Smooth muscle cell (in vitro differentiated cells): ENCODE data around the gene CADPS2. TPM values are rescaled to one million over a fixed set of nuclear protein-coding genes. Genes with fewer than 3 reads are reported as not detected.

Experiments
- DNase-seq: peaks from one replicate; lab custom pipeline; 2025; ENCODE audit not compliant: unreplicated experiment; lab: John Stamatoyannopoulos, UW
- H2AFZ ChIP-seq: fragments of 200-600 bp; sonication (generic); 2 replicates; pipeline ENCODE4 v1.6.0; 2016; ENCODE audit warnings: antibody characterized with exemption, low read depth, mild to moderate bottlenecking
- H3F3A ChIP-seq: fragments of 200-600 bp; sonication (generic); 2 replicates; pipeline ENCODE4 v1.6.0; 2017; ENCODE audit warnings: antibody characterized with exemption, low read depth
- H3K27ac ChIP-seq: fragments of 200-600 bp; sonication (generic); 2 replicates; pipeline ENCODE4 v1.5.1; 2016; ENCODE audit warnings: low read depth, mild to moderate bottlenecking
- H3K27me3 ChIP-seq: fragments of 200-600 bp; sonication (generic); 2 replicates; pipeline ENCODE4 v1.6.1; 2016; ENCODE audit warnings: low read depth, mild to moderate bottlenecking
- H3K36me3 ChIP-seq: fragments of 200-600 bp; sonication (generic); 2 replicates; pipeline ENCODE4 v1.5.1; 2016; ENCODE audit warnings: low read depth
- H3K4me1 ChIP-seq: fragments of 200-600 bp; sonication (generic); 2 replicates; pipeline ENCODE4 v1.5.1; 2016; ENCODE audit warnings: low read depth
- H3K4me2 ChIP-seq: fragments of 200-600 bp; sonication (generic); 2 replicates; pipeline ENCODE4 v1.6.0; 2016; ENCODE audit warnings: mild to moderate bottlenecking
- H3K4me3 ChIP-seq: fragments of 200-600 bp; sonication (generic); 2 replicates; pipeline ENCODE4 v1.5.1; 2016; ENCODE audit warnings: mild to moderate bottlenecking
- H3K79me2 ChIP-seq: fragments of 200-600 bp; sonication (generic); 2 replicates; pipeline ENCODE4 v1.6.0; 2016; ENCODE audit warnings: low read depth, mild to moderate bottlenecking
- H3K9ac ChIP-seq: fragments of 200-600 bp; sonication (generic); 2 replicates; pipeline ENCODE4 v1.6.0; 2016; ENCODE audit warnings: low read depth
- H3K9me3 ChIP-seq: fragments of 200-600 bp; sonication (generic); replicated peaks from 2 replicates; pipeline ENCODE4 v1.5.1; 2016; ENCODE audit warnings: low read depth
- H4K20me1 ChIP-seq: fragments of 200-600 bp; sonication (generic); 2 replicates; pipeline ENCODE4 v1.6.0; 2016; ENCODE audit warnings: low read depth
- WGBS: methylation state at CpG from one replicate; pipeline ENCODE4 v1.1.7; 2016; ENCODE audit warnings: low lambda C conversion rate; 5-methylcytosine and 5-hydroxymethylcytosine counted together
- polyA plus RNA-seq: library from polyadenylated mRNA; unstranded; fragments of >200 nt; fragmentation: Nextera tagmentation; extraction: Ambion mirVana; gene quantifications from 2 replicates; pipeline ENCODE4 v1.2.1, GENCODE V29; 2016
- total RNA-seq: library from RNA; depleted of rRNA; stranded (reverse); fragments of >200 nt; gene quantifications from 2 replicates; pipeline ENCODE4 v1.2.3, GENCODE V29; 2014
- TF ChIP-seq, protein P1 (sequence below): fragments of 200-600 bp; sonication (generic); IDR thresholded peaks from 2 replicates; pipeline ENCODE4 v1.5.1; 2017; ENCODE audit warnings: borderline replicate concordance, mild to moderate bottlenecking, antibody characterized with exemption; ENCODE audit not compliant: insufficient read depth, poor library complexity, severe bottlenecking

Gene CADPS2
- total and polyA plus RNA-seq, 2 experiments from 2014 or later: 8.5 to 15.6 TPM

DNA sequence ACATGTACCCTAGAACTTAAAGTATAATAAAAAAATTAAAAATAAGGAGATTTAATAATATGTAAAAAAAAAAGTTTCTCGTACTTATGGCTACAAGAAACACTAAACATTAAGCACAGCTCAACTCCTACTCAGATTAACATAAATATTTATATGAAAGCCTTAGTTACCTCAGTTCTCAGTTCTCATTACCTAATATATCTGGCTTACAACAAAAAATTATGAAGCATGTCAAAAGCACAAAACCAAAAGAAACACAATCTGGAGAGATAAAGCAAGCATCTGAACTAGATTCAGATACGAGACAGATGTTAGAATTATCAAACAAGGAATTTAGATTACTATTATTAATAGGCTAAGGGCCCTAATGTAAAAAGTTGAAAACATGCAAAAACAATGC, 227.4 kb downstream of the CADPS2 start:
- no peak overlapping the region for H2AFZ ChIP-seq
- 89% methylated on average over 2 of the region's 2 CpGs for WGBS
- no peaks in the 10 kb centered on the region for H3K36me3 ChIP-seq
- H3K4me2 ChIP-seq: no peak overlapping the region
- no peaks in the 10 kb centered on the region for H3K4me1 ChIP-seq
- no peak overlapping the region for H3K4me3 ChIP-seq
- no peaks in the 10 kb centered on the region for H3K9me3 ChIP-seq
- H3F3A ChIP-seq: no peaks in the 10 kb centered on the region
- no peaks in the 10 kb centered on the region for H3K79me2 ChIP-seq
- H3K27ac ChIP-seq: no peak overlapping the region
- no peak for DNase-seq
- no peaks in the 10 kb centered on the region for H4K20me1 ChIP-seq
- H3K27me3 ChIP-seq: no peaks in the 10 kb centered on the region
- no peak overlapping the region for H3K9ac ChIP-seq
- TF ChIP-seq, protein P1, sequence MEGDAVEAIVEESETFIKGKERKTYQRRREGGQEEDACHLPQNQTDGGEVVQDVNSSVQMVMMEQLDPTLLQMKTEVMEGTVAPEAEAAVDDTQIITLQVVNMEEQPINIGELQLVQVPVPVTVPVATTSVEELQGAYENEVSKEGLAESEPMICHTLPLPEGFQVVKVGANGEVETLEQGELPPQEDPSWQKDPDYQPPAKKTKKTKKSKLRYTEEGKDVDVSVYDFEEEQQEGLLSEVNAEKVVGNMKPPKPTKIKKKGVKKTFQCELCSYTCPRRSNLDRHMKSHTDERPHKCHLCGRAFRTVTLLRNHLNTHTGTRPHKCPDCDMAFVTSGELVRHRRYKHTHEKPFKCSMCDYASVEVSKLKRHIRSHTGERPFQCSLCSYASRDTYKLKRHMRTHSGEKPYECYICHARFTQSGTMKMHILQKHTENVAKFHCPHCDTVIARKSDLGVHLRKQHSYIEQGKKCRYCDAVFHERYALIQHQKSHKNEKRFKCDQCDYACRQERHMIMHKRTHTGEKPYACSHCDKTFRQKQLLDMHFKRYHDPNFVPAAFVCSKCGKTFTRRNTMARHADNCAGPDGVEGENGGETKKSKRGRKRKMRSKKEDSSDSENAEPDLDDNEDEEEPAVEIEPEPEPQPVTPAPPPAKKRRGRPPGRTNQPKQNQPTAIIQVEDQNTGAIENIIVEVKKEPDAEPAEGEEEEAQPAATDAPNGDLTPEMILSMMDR: no peak

DNA sequence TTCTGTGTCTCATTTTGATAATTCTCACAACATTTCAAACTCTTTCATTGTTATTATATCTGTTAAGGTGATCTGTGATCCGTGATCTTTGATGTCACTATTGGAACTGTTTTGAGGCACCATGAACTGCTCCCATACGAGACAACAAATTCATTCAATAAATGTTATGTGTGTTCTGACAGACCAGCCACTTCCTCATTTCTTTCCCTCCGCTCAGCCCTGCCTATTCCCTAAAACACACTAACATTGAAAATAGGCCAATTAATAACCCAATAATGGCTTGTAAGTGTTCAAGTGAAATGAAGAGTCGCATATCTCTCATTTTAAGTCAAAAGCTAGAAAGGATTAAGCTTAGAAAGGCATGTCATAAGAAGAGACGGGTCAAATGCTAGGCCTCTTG, 232.6 kb downstream of the CADPS2 start:
- H3K27ac ChIP-seq: no peak overlapping the region
- WGBS: 90% methylated on average over 5 of the region's 5 CpGs
- no peaks in the 10 kb centered on the region for H3K36me3 ChIP-seq
- no peak overlapping the region for H3K4me3 ChIP-seq
- H3K9me3 ChIP-seq: no peaks in the 10 kb centered on the region
- H4K20me1 ChIP-seq: no peaks in the 10 kb centered on the region
- no peaks in the 10 kb centered on the region for H3F3A ChIP-seq
- no peak overlapping the region for H3K9ac ChIP-seq
- DNase-seq: no peak
- no peaks in the 10 kb centered on the region for H3K27me3 ChIP-seq
- TF ChIP-seq, protein P1: no peak
- no peaks in the 10 kb centered on the region for H3K4me1 ChIP-seq
- no peak overlapping the region for H2AFZ ChIP-seq
- no peak overlapping the region for H3K4me2 ChIP-seq
- H3K79me2 ChIP-seq: no peaks in the 10 kb centered on the region

DNA sequence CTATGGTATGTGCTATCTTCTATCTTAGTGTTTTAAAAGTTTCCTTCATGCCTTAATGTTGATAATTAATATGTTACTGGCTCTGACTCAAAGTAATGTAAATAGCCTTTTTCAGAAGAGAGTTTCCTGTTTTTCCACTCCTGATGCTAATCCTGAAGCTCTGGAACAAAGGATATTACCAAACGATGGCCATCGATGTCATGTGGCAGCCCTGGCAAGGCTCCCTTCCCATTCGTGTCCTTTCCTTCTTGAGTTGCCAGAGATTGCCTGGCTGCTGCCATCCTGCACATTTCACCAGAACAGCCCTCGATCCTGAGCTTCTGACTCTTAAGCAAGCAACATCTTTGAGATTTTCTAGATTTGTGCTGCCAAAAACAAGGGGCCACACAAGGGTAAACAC, 233.4 kb downstream of the CADPS2 start:
- Histone ChIP-seq H4K20me1 (no peaks in the 10 kb centered on the region), H3K9me3 (no peaks in the 10 kb centered on the region), H3K79me2 (no peaks in the 10 kb centered on the region), H3K27ac (no peak overlapping the region), H3K9ac (no peak overlapping the region), H3F3A (no peaks in the 10 kb centered on the region), H2AFZ (no peak overlapping the region), H3K27me3 (no peaks in the 10 kb centered on the region), H3K36me3 (no peaks in the 10 kb centered on the region), H3K4me2 (no peak overlapping the region), H3K4me3 (no peak overlapping the region), H3K4me1 (no peaks in the 10 kb centered on the region)
- 40% methylated on average over 4 of the region's 4 CpGs for WGBS
- TF ChIP-seq, protein P1: no peak
- no peak for DNase-seq

DNA sequence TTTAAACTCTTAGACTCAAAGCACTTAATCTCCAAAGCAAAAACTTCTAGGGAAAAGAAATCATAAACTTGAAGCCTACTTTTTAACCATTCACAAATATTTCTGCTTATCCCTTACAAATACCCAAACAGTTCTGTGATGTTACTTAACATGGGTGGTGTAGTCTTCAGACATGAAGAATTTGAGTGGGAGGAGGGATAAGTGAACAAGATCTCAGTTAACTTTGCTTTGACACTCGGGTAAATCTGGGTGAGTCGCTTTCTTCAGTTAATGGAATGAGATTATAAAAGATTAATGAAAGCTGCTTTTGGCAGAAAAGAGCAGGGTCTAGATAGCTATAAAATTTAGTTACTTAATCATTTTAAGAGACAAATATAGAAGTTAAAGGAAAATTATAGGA, 234.8 kb downstream of the CADPS2 start:
- no peaks in the 10 kb centered on the region for H3K9me3 ChIP-seq
- no peaks in the 10 kb centered on the region for H3F3A ChIP-seq
- H3K9ac ChIP-seq: no peak overlapping the region
- DNase-seq: no peak
- H3K79me2 ChIP-seq: no peaks in the 10 kb centered on the region
- TF ChIP-seq, protein P1: no peak
- H3K4me2 ChIP-seq: peak overlapping the region; percentile 22
- H3K4me3 ChIP-seq: no peak overlapping the region
- H4K20me1 ChIP-seq: no peaks in the 10 kb centered on the region
- H3K27me3 ChIP-seq: no peaks in the 10 kb centered on the region
- no peak overlapping the region for H2AFZ ChIP-seq
- no peak overlapping the region for H3K27ac ChIP-seq
- H3K4me1 ChIP-seq: no peaks in the 10 kb centered on the region
- 15% methylated on average over 2 of the region's 2 CpGs for WGBS
- H3K36me3 ChIP-seq: no peaks in the 10 kb centered on the region
